ENCODE measurements around the gene CAPN14.

- TF ChIP-seq EP300 (IDR thresholded peaks at IDR 0.05; ENCODE audit: borderline replicate concordance) = no peak
- TF ChIP-seq MAX (IDR thresholded peaks at IDR 0.05) = no peak
- TF ChIP-seq EGR1 (IDR thresholded peaks at IDR 0.05) = no peak
Measured at GRCh38 chr2:31256611-31257382, 39.5 kb upstream of the CAPN14 start.

Measured in Ishikawa (cell line).